IPS-NIHi11 (cell line): ENCODE measurements around the gene MISP.
A peak's percentile ranks its signal among the peaks of the same experiment; 100 is the strongest.

Source experiments
- DNase-seq: peaks from one replicate; pipeline ENCODE4 v3.0.0; 2012; ENCODE audit warnings: mixed read lengths, low spot score

MISP gene

DNA sequence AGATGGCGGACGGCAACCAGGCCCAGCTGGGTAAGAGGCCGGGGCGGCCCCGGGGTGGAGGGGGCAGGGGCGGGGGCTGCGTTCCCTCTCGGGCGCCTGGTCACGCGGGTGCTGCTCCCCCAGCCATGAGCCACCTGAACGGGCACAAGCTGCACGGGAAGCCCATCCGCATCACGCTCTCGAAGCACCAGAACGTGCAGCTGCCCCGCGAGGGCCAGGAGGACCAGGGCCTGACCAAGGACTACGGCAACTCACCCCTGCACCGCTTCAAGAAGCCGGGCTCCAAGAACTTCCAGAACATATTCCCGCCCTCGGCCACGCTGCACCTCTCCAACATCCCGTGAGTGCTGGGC is 57.5 kb downstream of the MISP start:
- DNase-seq: peak; percentile 20

DNA sequence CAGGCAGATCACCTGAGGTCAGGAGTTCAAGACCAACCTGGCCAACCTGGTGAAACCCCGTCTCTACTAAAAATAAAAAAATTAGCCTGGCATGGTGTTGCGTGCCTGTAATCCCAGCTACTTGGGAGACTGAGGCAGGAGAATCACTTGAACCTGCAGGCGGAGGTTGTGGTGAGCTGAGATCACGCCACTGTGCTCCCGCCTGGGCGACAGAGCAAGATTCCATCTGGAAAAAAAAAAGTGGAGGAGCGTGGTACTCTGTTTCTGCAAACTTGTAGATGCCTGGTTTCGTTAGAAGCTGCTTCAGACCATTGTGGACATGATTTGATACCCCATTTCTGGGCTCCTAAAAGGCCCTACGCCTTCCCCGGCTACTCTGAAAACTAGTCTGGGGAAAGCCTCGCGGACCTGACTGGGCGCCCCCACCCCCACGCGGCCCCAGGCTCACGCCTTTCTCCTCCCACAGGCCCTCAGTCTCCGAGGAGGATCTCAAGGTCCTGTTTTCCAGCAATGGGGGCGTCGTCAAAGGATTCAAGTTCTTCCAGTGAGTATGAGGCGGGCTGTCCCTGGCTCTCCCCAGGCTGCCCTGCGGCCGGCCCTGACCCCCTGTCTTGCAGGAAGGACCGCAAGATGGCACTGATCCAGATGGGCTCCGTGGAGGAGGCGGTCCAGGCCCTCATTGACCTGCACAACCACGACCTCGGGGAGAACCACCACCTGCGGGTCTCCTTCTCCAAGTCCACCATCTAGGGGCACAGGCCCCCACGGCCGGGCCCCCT is 59.4 kb downstream of the MISP start:
- DNase-seq: peak; percentile 8

DNA sequence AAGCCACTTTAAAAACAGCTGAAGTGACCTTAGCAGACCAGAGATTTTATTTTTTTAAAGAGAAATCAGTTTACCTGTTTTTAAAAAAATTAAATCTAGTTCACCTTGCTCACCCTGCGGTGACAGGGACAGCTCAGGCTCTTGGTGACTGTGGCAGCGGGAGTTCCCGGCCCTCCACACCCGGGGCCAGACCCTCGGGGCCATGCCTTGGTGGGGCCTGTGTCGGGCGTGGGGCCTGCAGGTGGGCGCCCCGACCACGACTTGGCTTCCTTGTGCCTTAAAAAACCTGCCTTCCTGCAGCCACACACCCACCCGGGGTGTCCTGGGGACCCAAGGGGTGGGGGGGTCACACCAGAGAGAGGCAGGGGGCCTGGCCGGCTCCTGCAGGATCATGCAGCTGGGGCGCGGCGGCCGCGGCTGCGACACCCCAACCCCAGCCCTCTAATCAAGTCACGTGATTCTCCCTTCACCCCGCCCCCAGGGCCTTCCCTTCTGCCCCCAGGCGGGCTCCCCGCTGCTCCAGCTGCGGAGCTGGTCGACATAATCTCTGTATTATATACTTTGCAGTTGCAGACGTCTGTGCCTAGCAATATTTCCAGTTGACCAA is 60.1 kb downstream of the MISP start:
- peak; percentile 51 for DNase-seq

DNA sequence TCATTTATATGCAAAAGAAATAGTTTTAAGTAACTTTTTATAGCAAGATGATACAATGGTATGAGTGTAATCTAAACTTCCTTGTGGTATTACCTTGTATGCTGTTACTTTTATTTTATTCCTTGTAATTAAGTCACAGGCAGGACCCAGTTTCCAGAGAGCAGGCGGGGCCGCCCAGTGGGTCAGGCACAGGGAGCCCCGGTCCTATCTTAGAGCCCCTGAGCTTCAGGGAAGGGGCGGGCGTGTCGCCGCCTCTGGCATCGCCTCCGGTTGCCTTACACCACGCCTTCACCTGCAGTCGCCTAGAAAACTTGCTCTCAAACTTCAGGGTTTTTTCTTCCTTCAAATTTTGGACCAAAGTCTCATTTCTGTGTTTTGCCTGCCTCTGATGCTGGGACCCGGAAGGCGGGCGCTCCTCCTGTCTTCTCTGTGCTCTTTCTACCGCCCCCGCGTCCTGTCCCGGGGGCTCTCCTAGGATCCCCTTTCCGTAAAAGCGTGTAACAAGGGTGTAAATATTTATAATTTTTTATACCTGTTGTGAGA is 60.7 kb downstream of the MISP start:
- DNase-seq: peak; percentile 42

DNA sequence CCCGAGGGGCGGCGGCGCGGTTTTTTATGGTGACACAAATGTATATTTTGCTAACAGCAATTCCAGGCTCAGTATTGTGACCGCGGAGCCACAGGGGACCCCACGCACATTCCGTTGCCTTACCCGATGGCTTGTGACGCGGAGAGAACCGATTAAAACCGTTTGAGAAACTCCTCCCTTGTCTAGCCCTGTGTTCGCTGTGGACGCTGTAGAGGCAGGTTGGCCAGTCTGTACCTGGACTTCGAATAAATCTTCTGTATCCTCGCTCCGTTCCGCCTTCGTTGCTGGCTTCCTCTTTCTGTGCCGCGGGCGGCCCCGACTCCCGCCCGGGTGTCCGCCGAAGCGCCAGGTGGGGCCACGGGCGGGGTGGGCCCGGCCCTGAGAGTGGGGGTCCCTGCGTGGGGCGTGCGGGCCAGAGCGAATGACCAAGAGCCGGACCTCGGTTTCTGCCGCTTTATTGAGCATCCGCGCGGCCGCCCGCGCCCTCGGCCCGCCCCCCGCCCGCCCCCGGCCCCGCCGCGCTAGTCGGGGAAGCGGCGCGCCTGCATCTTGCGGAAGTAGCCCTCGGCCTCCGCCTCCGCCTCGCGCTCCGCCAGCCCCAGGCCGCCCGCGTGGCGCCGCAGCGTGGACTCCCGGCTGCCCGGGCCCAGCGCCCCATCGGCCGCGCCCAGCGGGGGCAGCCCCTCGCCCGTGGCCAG is 61.3 kb downstream of the MISP start:
- DNase-seq: peak; percentile 69

DNA sequence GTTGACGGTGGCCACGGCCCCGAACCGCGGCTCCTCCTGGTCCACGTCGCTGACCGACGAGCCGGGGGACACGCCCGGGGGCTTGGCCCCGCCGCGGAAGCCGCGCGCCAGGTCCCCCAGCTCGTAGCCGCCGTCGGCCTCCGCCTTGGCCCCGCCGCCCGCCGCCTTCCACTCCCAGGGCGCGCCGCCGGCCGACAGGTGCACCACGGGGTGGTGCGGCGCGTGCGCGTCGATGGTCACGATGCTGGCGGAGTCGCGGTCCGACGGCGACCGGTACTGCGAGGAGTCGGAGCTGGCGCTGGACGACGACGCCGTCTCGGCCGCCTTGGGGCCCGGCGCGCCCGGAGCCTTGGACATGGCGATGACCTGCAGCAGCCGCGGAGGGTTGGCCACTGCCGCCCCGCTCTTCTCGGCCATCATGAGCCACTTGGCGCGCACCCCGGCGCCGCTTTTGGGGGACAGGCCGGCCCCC is 61.9 kb downstream of the MISP start:
- peak; percentile 67 for DNase-seq

DNA sequence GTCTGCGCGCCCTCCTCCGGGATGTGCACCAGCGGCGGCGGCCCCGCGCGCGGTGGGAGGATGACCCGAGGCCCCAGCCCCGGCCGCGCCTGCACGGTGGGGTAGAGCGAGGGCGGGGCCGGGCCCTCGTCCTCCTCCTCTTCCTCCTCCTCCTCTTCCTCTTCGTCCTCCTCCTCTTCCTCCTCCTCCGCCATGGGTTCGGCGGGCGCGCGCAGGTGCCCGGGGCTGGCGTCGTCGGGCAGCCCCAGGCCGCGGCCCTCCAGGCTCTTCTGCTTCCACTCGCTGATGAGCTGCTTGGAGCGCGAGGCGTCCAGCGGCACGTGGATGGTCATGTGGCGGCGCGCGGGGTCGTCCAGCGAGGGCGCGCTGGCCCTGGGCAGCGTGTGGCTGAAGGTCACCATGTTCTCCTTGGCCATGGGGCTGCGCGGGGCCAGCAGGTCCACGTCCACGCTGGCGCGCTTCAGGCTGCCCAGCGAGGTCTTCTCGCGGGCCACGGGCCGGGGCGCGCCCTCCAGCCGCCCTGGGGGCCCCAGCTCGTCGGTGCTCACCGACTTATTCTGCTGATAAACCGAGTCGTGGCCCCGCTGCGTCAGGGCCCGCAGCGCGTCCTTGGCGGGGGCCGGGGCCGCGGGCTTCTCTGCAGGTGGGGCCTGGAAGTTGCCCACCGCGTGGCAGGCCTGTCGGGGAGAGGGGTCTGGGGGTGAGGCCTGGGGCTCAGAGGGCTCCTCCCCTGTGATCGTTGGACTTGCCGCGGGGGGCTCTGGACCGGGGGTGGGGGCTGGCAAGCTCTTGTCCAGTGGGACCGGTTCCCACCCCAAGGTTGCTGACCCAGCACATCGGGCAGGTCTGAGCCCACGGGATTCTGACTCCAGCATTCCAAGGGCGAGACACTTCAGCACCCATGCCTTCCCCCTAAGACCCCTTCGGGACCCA is 62.6 kb downstream of the MISP start:
- no peak for DNase-seq
